ENCODE results near the gene NANOGP8. TPM values are rescaled to one million over a fixed set of nuclear protein-coding genes. Genes with fewer than 3 reads are reported as not detected.

NANOGP8 gene
- total RNA-seq, 1 donor from 2014 or later: 0.36 TPM

GRCh38 chr15:35126236-35126635 lies 41.1 kb upstream of the NANOGP8 start:
- no peak for DNase-seq (ENCODE audit: low spot score, unreplicated experiment)
- H3K27ac Mint-ChIP-seq: no peak overlapping the region
- TF ChIP-seq CTCF (IDR thresholded peaks at IDR 0.05; ENCODE audit: unreplicated experiment): no peak
- no peaks in the 10 kb centered on the region for H3K27me3 Mint-ChIP-seq
- H3K4me3 Mint-ChIP-seq (ENCODE audit: low read depth): no peak overlapping the region
- H3K9me3 Mint-ChIP-seq (ENCODE audit: low read depth): peaks cover 7% of the 10 kb centered on the region
- no peaks in the 10 kb centered on the region for H3K36me3 Mint-ChIP-seq (ENCODE audit: insufficient read depth)
- H3K4me1 Mint-ChIP-seq (ENCODE audit: low read depth): no peaks in the 10 kb centered on the region

DNA sequence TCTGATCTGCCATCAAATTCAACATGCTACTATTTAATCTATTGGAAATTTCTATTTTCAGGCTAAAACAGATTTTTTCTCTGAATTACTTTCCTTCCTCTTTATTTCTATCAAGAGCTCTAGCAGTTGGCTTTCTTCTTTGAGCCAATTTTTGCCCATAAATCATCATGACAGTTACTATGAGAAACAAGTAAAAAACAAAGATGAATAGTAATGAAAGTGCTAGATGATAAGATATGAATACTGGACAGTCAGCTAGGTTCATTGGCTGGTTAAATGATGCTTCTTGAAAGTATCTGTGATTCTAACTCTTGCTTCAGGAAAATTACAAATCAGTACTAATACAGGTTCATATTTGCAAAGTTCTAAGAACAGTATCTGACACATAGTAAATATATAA lies 38.6 kb upstream of the NANOGP8 start:
- peaks cover 7% of the 10 kb centered on the region for H3K9me3 Mint-ChIP-seq (ENCODE audit: low read depth)
- H3K27me3 Mint-ChIP-seq: no peaks in the 10 kb centered on the region
- no peak for TF ChIP-seq CTCF (IDR thresholded peaks at IDR 0.05; ENCODE audit: unreplicated experiment)
- peaks cover 3% of the 10 kb centered on the region for H3K4me1 Mint-ChIP-seq (ENCODE audit: low read depth)
- no peaks in the 10 kb centered on the region for H3K36me3 Mint-ChIP-seq (ENCODE audit: insufficient read depth)
- no peak for DNase-seq (ENCODE audit: low spot score, unreplicated experiment)
- no peak overlapping the region for H3K4me3 Mint-ChIP-seq (ENCODE audit: low read depth)
- H3K27ac Mint-ChIP-seq: no peak overlapping the region

- H3K4me1 Mint-ChIP-seq (ENCODE audit: low read depth): peaks cover 4% of the 10 kb centered on the region
- no peak for TF ChIP-seq CTCF (IDR thresholded peaks at IDR 0.05; ENCODE audit: unreplicated experiment)
- no peak overlapping the region for H3K4me3 Mint-ChIP-seq (ENCODE audit: low read depth)
- DNase-seq (ENCODE audit: low spot score, unreplicated experiment): no peak
- no peaks in the 10 kb centered on the region for H3K27me3 Mint-ChIP-seq
- no peaks in the 10 kb centered on the region for H3K36me3 Mint-ChIP-seq (ENCODE audit: insufficient read depth)
- no peak overlapping the region for H3K27ac Mint-ChIP-seq
- peaks cover 4% of the 10 kb centered on the region for H3K9me3 Mint-ChIP-seq (ENCODE audit: low read depth)
These were observed 36.7 kb upstream of the NANOGP8 start for GRCh38 chr15:35121611-35122359.

DNA sequence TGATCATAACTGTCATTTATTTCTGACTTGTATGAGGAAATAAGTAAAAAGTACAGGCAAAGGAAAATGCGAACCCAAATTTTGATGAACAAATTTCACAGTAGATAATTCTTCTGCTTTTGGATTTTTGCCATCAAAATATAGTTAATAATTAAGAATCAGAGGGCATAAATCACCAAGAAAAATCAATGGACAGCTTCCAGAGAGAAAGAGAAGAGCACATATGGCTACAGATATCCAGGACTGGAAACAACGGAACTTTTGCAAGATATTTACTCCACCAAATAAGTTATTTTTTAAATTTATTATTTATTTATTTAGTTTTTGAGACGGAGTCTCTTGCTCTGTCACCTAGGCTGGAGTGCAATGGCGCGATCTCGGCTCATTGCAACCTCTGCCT lies 35.1 kb upstream of the NANOGP8 start:
- Mint-ChIP-seq H3K9me3 (ENCODE audit: low read depth) (peaks cover 4% of the 10 kb centered on the region), H3K27ac (no peak overlapping the region), H3K36me3 (ENCODE audit: insufficient read depth) (no peaks in the 10 kb centered on the region), H3K4me3 (ENCODE audit: low read depth) (no peak overlapping the region), H3K4me1 (ENCODE audit: low read depth) (peaks cover 5% of the 10 kb centered on the region), H3K27me3 (no peaks in the 10 kb centered on the region)
- no peak for TF ChIP-seq CTCF (IDR thresholded peaks at IDR 0.05; ENCODE audit: unreplicated experiment)
- DNase-seq (ENCODE audit: low spot score, unreplicated experiment): no peak

GRCh38 chr15:35118960-35119359 lies 33.9 kb upstream of the NANOGP8 start:
- no peak for DNase-seq (ENCODE audit: low spot score, unreplicated experiment)
- Mint-ChIP-seq H3K4me1 (ENCODE audit: low read depth) (peaks cover 7% of the 10 kb centered on the region), H3K27ac (no peak overlapping the region), H3K9me3 (ENCODE audit: low read depth) (peaks cover 4% of the 10 kb centered on the region), H3K4me3 (ENCODE audit: low read depth) (no peak overlapping the region), H3K27me3 (no peaks in the 10 kb centered on the region), H3K36me3 (ENCODE audit: insufficient read depth) (no peaks in the 10 kb centered on the region)
- TF ChIP-seq CTCF (IDR thresholded peaks at IDR 0.05; ENCODE audit: unreplicated experiment): no peak

All from progenitor cell of endocrine pancreas (in vitro differentiated cells).